Cortex of kidney (tissue), 1 donor: ENCODE data around the gene PNLIPRP2.

Experiments used
- DNase-seq: peaks from one replicate; lab custom pipeline; 2025; lab: John Stamatoyannopoulos, UW

The PNLIPRP2 gene

GRCh38 chr10:116683821-116684220, 63.1 kb downstream of the PNLIPRP2 start:
- no peak for DNase-seq

GRCh38 chr10:116684781-116685180, 64.0 kb downstream of the PNLIPRP2 start:
- no peak for DNase-seq

DNA sequence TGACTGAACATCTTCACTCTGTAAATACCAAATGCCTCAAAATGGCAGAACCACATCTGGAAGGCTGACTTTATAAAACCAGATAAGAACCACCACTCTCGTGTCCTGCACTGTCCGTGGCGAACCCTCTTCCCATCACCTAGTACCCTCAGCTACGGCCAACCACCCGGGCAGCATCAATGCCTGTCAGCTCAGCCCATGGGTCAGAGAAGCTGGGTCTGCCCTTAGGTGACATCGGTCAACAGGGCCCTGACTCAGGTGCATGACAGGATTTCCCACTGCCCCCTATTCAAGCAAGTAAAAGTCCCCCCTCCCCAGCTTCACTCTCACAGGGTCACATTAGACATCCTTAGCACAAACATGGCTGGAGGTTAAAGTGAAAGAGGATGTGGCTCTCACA, 65.1 kb downstream of the PNLIPRP2 start:
- no peak for DNase-seq

GRCh38 chr10:116686632-116687031, 65.9 kb downstream of the PNLIPRP2 start:
- DNase-seq = no peak

DNA sequence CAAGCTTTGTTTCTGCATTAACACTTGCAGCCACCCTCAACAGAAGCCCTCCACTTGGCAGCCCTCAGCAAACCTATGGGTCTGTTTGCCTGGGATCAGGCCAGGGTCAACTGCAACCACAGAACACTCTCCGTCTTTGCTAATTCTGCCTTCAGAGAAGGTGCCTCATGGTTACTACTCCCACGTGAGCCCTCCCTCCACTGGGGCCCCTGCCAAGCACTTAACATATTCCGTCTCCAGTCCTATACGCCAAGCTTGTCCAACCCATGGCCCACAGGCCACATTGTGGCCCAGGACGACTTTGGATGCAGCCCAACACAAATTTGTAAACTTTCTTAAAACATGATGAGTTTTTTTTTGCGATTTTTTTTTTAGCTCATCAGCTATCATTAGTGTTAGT, 66.9 kb downstream of the PNLIPRP2 start:
- no peak for DNase-seq

DNA sequence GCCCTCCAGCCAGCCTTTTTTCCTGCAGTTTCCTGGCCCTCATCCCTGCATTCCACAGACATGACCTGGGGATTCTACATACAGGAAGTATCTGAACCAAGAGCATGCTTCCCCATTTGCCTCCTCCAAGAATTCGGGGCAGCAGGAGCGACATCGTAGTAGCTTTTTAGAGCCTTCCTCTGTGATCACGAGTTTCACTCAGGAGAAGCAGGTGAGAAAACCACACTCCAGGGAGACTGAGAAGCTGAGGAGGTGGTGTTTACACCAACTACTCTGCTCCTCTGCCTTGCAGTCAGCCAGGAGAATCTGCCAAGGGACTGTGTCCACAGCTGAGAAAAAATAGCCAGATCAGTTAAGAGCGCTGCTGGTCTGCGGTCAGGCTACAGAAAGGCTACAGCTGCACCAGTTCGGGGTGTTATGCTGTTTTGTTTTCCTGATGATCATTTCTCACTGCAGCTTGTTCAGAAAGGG, 67.5 kb downstream of the PNLIPRP2 start:
- no peak for DNase-seq

DNA sequence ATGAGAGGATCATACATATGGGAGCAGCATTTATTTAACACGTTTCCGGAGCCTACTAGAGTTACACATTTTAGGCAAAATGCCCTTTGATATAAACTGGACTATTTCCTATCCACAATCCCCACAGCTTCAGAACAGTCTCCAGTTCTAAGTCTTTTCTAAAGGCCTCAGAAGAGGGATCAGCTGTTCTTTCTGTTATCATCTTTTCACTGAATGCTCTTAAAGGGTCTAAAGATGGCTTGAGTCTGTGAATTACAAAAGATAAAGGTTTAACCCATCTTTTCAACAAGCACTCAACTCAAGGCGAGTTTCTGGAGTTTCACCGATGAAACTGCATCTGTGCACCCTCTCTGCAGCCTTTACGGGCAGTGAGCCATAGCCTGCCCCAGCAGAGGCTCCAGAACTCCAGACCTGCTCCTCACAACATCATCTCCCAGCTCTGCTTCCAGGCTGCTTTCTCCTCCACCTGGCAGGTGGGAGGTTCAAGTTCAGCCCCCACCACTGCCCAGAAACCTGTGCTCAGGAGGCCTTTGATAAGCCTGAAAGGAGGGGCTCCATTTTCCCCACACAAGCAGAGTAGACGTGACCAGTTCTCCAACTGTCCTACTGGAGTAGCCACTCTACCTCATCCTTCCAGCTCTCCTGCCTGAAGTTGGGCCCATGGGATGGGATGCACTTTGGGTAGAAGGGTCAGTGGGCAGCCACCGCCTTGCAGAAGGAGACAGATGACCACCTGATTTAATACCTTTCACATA, 68.2 kb downstream of the PNLIPRP2 start:
- no peak for DNase-seq

GRCh38 chr10:116689744-116690143, 69.0 kb downstream of the PNLIPRP2 start:
- DNase-seq = no peak

GRCh38 chr10:116690356-116691322, 69.9 kb downstream of the PNLIPRP2 start:
- DNase-seq = no peak

- DNase-seq = no peak
These were observed 70.9 kb downstream of the PNLIPRP2 start for GRCh38 chr10:116691635-116692034.

- no peak for DNase-seq
These were observed 71.5 kb downstream of the PNLIPRP2 start for GRCh38 chr10:116692225-116692624.

DNA sequence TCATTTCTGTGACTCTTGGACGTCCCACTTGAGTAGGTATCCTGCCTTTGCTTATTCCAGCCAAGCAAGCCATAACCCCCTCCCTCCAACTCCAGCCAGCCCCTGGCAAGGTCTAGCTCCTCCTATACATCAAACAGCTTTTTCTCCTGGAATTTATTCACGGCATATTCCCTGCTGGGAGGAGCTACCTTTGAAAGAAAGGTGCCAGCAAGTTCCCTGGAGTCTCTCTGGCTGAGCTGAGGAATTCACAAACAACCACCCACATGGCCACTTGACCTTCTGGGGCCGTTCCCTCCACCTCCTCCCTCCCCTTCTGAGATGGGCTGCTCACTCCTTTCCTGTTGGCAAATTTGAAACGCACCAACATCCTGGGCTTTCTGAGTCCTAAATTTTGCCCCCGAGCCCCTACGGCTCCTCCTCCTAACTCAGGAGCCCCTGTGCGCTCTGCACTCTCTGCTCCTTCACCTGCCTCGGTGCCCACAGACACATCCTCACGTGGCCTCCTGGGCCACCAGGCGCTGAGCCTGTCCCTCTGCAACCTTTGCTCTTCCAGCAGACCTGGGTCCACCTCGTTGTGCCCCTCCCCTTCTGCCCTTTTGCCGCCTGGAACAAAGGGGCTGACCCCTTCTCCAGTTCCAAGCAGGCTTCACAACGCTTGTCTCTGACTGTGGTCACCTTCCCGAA, 73.6 kb downstream of the PNLIPRP2 start:
- no peak for DNase-seq
